Small intestine (tissue), 7 donors: Measurements from ENCODE around the gene CYFIP1. TPM values are rescaled to one million over a fixed set of nuclear protein-coding genes. Genes with fewer than 3 reads are reported as not detected.

Source experiments
- DNase-seq, 2 donors: peaks; one replicate each; pipeline versions ENCODE4 v3.0.0 to v3.0.0-alpha.2; 2013
- FAIRE-seq: peaks from 2 replicates; lab custom pipeline; 2012; peaks lifted over from hg19 to GRCh38; lab: Jason Lieb, UNC
- H3K27ac ChIP-seq, 3 donors: one replicate each; pipeline ENCODE4 v1.5.1; 2013; ENCODE audit warnings: low read length in 2 of 3, mild to moderate bottlenecking in 2 of 3, control low read depth in 1 of 3, inconsistent platforms in 1 of 3, low read depth in 1 of 3, moderate library complexity in 1 of 3
- H3K27me3 ChIP-seq, 3 donors: one replicate each; pipeline ENCODE4 v1.6.1; 2013; ENCODE audit warnings: low read length in 3 of 3, inconsistent platforms in 1 of 3; ENCODE audit not compliant: control insufficient read depth in 3 of 3, insufficient read depth in 3 of 3
- H3K36me3 ChIP-seq, 3 donors: one replicate each; pipeline ENCODE4 v1.6.1; 2013; ENCODE audit warnings: low read length in 3 of 3, inconsistent platforms in 1 of 3, low read depth in 1 of 3, mild to moderate bottlenecking in 1 of 3, moderate library complexity in 1 of 3; ENCODE audit not compliant: control insufficient read depth in 3 of 3, insufficient read depth in 2 of 3
- H3K4me1 ChIP-seq, 3 donors: one replicate each; pipeline ENCODE4 v1.6.1; 2013; ENCODE audit warnings: low read length in 2 of 3, inconsistent platforms in 1 of 3, low read depth in 1 of 3, mild to moderate bottlenecking in 1 of 3, moderate library complexity in 1 of 3; ENCODE audit not compliant: control insufficient read depth in 3 of 3, insufficient read depth in 2 of 3
- H3K4me3 ChIP-seq, 3 donors: one replicate each; pipeline ENCODE4 v1.5.1; 2013; ENCODE audit warnings: low read length in 3 of 3, control low read depth in 1 of 3, inconsistent platforms in 1 of 3, low read depth in 1 of 3, mild to moderate bottlenecking in 1 of 3, moderate library complexity in 1 of 3
- H3K9me3 ChIP-seq, 2 donors: one replicate each; pipeline ENCODE4 v1.6.1; 2013; ENCODE audit warnings: low read depth in 1 of 2, low read length in 1 of 2; ENCODE audit not compliant: control insufficient read depth in 2 of 2, insufficient read depth in 1 of 2
- WGBS, 3 donors: extraction: QIAGEN DNeasy Blood & Tissue Kit; methylation state at CpG; one replicate each; pipeline ENCODE4 v1.1.7; 2013; 5-methylcytosine and 5-hydroxymethylcytosine counted together
- polyA plus RNA-seq, 4 donors: library from polyadenylated mRNA; stranded (reverse) in 3 of 4; unstranded in 1 of 4; fragments of 200-250 nt in 3 of 4; fragments of 120-200 nt in 1 of 4; gene quantifications; one replicate each; pipeline versions ENCODE4 v1.2.1 to v1.2.3, GENCODE V29; 2013
- donor health status: healthy with polysubstance abuse.
- donor health status: control.
- donor health status: control.
- donor health status: Bipolar disorder and iron deficiency.
- donor health status: healthy.

The CYFIP1 gene
- polyA plus RNA-seq, 4 donors: 35.9 to 93.9 (median 51.8) TPM

- no peaks in the 10 kb centered on the region for H3K4me1 ChIP-seq
- no peaks in the 10 kb centered on the region for H3K9me3 ChIP-seq
- no peak overlapping the region for H3K27ac ChIP-seq
- H3K27me3 ChIP-seq: no peaks in the 10 kb centered on the region
- H3K4me3 ChIP-seq: no peak overlapping the region
- DNase-seq: no peak
- H3K36me3 ChIP-seq: peaks cover 23 to 43% (median 26%) of the 10 kb centered on the region in 3 donors
- WGBS, 3 donors: 76 to 85% (median 85%) methylated on average over 7 of the region's 7 CpGs
- no peak for FAIRE-seq
These were observed 114.1 kb downstream of the CYFIP1 start for GRCh38 chr15:22866079-22866478.

- Histone ChIP-seq H3K27me3 (no peaks in the 10 kb centered on the region), H3K4me3 (no peak overlapping the region), H3K4me1 (no peaks in the 10 kb centered on the region), H3K9me3 (no peaks in the 10 kb centered on the region), H3K27ac (no peak overlapping the region), H3K36me3 (peaks cover 16 to 35% (median 20%) of the 10 kb centered on the region in 3 donors)
- no peak for FAIRE-seq
- DNase-seq: no peak
- WGBS, 3 donors: 93 to 96% (median 93%) methylated on average over 3 of the region's 3 CpGs
These were observed 116.8 kb downstream of the CYFIP1 start for GRCh38 chr15:22863356-22863755.

- Histone ChIP-seq H3K36me3 (peaks cover 10 to 32% (median 18%) of the 10 kb centered on the region in 3 donors), H3K27ac (no peak overlapping the region), H3K27me3 (no peaks in the 10 kb centered on the region), H3K9me3 (no peaks in the 10 kb centered on the region), H3K4me1 (no peaks in the 10 kb centered on the region), H3K4me3 (no peak overlapping the region)
- 80 to 92% (median 84%) methylated on average over 2 of the region's 2 CpGs for WGBS, 3 donors
- no peak for DNase-seq
- FAIRE-seq: no peak
These were observed 119.0 kb downstream of the CYFIP1 start for GRCh38 chr15:22861161-22861560.

- no peak for FAIRE-seq
These were observed 123.5 kb downstream of the CYFIP1 start for GRCh38 chr15:22856659-22857058.

GRCh38 chr15:22855791-22856190 lies 124.4 kb downstream of the CYFIP1 start:
- Histone ChIP-seq H3K4me3 (no peak overlapping the region), H3K4me1 (no peaks in the 10 kb centered on the region), H3K27me3 (no peaks in the 10 kb centered on the region), H3K9me3 (no peaks in the 10 kb centered on the region), H3K27ac (no peak overlapping the region), H3K36me3 (peaks cover 5 to 30% (median 14%) of the 10 kb centered on the region in 3 donors)
- FAIRE-seq: no peak
- no peak for DNase-seq
- 71 to 87% (median 79%) methylated on average over 4 of the region's 4 CpGs for WGBS, 3 donors

More at GRCh38 chr15:22856659-22857058, 123.5 kb downstream of the CYFIP1 start:
- peaks cover 11 to 31% (median 15%) of the 10 kb centered on the region in 3 donors for H3K36me3 ChIP-seq
- WGBS, 3 donors: 82 to 96% (median 94%) methylated on average over 1 of the region's 1 CpG
- H3K27ac ChIP-seq: no peak overlapping the region
- no peaks in the 10 kb centered on the region for H3K4me1 ChIP-seq
- no peaks in the 10 kb centered on the region for H3K27me3 ChIP-seq
- no peak for DNase-seq
- no peaks in the 10 kb centered on the region for H3K9me3 ChIP-seq
- H3K4me3 ChIP-seq: no peak overlapping the region

- no peak for DNase-seq
- Histone ChIP-seq H3K27ac (no peak overlapping the region), H3K4me3 (no peak overlapping the region), H3K4me1 (no peaks in the 10 kb centered on the region), H3K36me3 (peaks cover 3 to 27% (median 17%) of the 10 kb centered on the region in 3 donors), H3K9me3 (no peaks in the 10 kb centered on the region), H3K27me3 (no peaks in the 10 kb centered on the region)
- WGBS, 3 donors: 80 to 85% (median 84%) methylated on average over 4 of the region's 4 CpGs
- FAIRE-seq: no peak
These were observed 128.7 kb downstream of the CYFIP1 start for GRCh38 chr15:22851513-22851912.

GRCh38 chr15:22850055-22850454 lies 130.1 kb downstream of the CYFIP1 start:
- Histone ChIP-seq H3K27ac (no peak overlapping the region), H3K9me3 (no peaks in the 10 kb centered on the region), H3K27me3 (no peaks in the 10 kb centered on the region), H3K4me3 (no peak overlapping the region), H3K36me3 (peaks cover 7 to 25% (median 12%) of the 10 kb centered on the region in 3 donors), H3K4me1 (no peaks in the 10 kb centered on the region)
- DNase-seq: no peak
- 80 to 86% (median 84%) methylated on average over 3 of the region's 3 CpGs for WGBS, 3 donors
- no peak for FAIRE-seq

GRCh38 chr15:22846073-22846472 lies 134.1 kb downstream of the CYFIP1 start:
- Histone ChIP-seq H3K4me3 (no peak overlapping the region), H3K9me3 (no peaks in the 10 kb centered on the region), H3K27ac (no peak overlapping the region), H3K4me1 (no peaks in the 10 kb centered on the region), H3K36me3 (peaks cover 3 to 14% (median 7%) of the 10 kb centered on the region in 3 donors), H3K27me3 (no peaks in the 10 kb centered on the region)
- no peak for FAIRE-seq
- no peak for DNase-seq
- WGBS, 3 donors: 90 to 97% (median 96%) methylated on average over 6 of the region's 6 CpGs
